Measurements from ENCODE around the gene PIH1D2.
A peak's percentile ranks its signal among the peaks of the same experiment; 100 is the strongest.
"Not testable (repeated sequence)": the region's sequence is repeated elsewhere in the genome, so short reads cannot be mapped to it uniquely, and the experiment has no call there.

The PIH1D2 gene, protein sequence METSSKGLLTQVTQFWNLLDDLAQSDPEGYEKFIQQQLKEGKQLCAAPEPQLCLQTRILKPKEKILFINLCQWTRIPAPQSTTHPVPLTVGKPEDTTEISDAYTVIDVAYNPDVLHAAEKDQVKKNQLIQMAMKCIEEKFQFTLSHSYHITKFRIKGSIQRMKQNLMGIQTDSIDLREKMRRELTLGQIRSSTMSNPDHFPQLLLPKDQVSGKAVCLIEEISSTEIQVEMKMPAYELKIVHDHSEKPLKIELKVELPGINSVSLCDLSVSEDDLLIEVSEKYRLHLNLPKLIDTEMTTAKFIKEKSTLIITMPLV

DNA sequence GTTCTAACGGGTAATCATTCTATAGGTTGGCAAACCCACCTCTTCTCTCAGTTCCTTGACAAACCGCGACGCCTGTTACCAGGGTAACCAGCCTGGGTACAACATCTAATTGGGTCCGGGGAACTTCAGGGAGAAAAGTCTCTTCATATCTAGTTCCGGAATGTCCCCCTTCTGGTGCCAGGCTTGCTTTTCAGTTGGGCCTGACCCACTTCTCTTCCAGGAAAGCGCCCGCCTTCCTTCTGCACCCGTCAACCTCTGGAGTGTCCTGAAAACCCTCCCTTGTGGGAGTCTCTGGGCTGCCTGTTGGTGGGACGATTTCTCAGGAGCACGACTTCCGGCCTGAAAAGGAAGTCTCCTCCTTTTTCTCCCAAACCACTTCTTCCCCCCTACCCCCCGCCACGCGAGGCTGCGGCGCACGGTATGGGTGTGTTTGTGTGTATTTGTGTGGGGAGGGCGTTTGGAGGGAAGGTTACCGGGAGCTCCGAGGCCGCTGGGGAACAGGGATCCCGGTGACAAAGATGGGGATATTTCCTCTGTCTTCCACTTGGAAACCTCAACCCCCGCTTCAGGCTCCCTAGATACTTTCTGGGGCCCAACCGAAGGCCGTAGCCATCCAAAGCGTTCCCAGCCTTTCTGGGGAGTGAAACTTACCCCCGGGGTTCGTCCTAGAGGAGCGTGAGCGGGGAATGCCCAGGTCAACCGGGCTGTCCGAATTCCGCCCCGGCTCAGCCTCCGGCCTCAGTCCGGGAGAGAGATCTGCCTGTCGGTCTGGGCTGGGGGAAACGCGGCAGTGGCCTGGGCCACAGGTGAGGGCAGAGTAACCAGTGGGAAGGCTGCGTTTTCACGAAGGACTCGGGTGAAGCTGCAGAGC, at the start of gene PIH1D2, which contains the start of gene NKAPD1:
Gene PIH1D2 (minus strand): TSS at position 77 of the 871 bp plus-strand sequence. CDS start 843 bp downstream, outside the sequence.
Gene NKAPD1 (plus strand): TSS at position 359 of the 871 bp plus-strand sequence. CDS start 1,276 bp downstream, outside the sequence.
- peak; percentile 58 to 72 for DNase-seq (ENCODE audit: low read depth in 2 of 2)

- no peak for DNase-seq (ENCODE audit: low read depth in 2 of 2)
Measured at GRCh38 chr11:112123129-112123528, 49.3 kb upstream of the PIH1D2 start.

DNA sequence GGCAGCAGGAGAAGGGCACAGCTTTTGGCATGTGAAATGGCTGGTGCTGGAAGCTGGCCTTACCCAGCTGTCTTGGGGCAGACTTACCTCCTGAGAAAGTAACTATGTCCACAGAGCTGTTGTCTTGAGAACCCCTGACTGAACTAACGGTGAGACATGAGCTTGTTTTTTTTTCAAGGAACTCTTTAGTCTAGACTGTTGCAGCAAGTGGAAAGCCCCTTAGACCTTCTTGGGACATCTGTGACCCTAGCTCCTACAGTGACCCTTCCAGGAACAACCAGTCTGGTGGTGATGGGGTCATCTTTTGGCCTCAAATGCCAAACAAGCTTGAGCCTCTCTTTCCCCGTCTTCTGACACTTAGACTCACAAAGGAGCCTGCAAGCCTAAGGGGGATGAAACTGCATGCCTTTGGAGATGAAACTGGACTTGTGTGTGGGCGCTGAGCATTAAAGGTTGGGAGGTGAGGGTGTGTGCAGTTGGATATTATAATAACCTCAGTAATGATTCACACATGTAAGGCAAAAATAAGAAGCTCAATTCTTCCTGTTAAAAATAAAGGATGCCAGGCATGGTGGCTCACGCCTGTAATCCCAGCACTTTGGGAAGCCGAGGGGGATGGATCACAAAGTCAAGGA, 48.3 kb upstream of the PIH1D2 start:
- DNase-seq (ENCODE audit: low read depth in 2 of 2) = no peak

DNA sequence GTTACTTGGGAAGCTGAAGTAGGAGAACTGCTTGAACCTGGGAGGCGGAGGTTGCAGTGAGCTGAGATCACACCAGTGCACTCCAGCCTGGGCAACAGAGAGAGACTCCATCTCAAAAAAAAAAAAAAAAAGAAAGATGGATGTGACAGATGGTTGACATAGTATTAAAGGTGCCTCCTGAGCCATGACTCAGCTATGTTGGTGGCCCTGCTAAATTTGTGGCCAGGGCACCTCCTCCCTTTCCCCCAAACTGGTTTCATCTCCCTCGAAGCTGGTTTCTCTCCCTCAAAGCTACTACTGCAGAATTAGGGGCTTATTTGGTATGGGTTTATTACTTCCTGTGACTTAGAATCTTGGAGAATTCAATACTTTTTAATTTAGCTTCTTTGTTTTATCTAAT, 44.4 kb upstream of the PIH1D2 start:
- no peak for DNase-seq (ENCODE audit: low read depth in 2 of 2)

DNA sequence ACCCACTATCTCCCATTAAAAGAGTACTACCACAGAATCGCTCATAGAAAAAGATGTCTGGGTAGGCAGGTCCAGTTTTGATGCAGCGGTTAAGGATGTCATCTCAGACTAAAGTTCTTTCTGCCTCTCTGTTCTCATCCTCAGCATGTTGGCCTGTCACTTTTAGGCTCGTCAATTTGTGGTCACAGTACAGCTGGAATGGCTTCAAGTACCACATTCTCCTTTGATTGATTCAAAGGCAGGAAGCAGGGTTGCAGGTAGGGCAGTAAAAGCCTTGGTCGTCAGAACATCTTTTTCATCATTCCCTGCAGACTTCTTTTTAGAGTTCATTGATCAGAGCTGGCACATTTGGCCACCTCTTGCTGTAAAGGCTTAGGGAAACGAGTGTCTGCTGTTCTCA, 41.6 kb upstream of the PIH1D2 start:
- DNase-seq (ENCODE audit: low read depth in 2 of 2) = no peak

GRCh38 chr11:112114460-112114859, 40.6 kb upstream of the PIH1D2 start:
- DNase-seq (ENCODE audit: low read depth in 2 of 2) = no peak

DNA sequence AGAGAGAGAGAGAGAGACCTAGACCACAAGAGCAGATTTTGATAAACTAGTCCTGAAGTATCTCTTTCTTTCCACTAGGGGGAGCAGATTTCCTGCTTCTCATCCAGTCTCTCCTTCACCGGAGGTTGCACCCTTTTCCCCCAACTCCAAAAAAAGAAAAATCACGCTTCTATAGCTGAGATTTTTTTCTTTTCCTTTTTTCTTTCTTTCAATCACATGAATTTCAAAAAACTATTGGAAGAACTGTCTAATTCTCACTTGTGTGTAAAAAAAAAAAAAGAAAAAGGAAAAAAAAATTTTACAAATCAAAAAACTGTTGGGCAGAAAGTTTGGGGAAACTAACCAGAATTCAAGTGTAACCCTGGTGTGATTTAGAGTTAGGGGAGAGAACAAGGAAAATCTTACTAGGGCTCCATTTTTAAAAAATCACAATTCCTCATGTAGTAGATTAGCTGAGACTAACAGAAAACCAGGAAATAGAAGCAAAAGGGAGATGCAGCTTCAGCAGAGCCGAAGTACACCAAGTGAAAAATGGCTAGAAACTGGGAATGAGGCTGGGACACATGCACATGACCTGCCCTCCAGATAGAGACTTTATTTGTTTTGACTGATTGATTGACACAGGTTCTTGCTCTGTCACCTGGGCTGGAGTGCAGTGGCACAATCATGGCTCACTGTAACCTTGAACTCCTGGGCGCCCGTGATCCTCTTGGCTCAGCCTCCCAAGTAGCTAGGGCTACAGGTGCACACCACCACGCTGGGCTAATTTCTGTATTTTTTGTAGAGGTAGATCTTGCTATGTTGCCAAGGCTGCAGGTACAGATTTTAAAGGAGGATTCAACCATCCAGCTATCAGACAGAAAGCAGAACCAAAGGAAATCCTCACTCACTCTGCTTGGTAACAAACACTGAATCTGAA, 40.0 kb upstream of the PIH1D2 start:
- no peak for DNase-seq (ENCODE audit: low read depth in 2 of 2)

DNA sequence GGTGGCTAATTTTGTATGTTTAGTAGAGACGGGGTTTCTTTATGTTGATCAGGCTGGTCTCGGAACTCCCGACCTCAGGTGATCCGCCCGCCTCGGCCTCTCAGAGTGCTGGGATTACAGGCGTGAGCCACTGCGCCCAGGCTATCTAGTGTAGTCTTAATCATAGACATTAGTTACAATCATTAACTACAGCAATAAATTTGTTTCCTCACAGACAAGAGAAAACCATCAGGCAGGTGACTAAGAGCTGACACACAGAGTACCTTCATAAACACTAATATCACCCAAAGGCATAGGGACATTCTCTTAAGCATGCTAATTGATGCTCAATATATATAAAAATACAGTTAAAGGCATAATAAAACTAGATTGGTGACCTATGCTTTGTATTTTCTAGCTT, 32.3 kb upstream of the PIH1D2 start:
- DNase-seq (ENCODE audit: low read depth in 2 of 2) = no peak

GRCh38 chr11:112103446-112103845, 29.6 kb upstream of the PIH1D2 start:
- DNase-seq (ENCODE audit: low read depth in 2 of 2) = no peak

DNA sequence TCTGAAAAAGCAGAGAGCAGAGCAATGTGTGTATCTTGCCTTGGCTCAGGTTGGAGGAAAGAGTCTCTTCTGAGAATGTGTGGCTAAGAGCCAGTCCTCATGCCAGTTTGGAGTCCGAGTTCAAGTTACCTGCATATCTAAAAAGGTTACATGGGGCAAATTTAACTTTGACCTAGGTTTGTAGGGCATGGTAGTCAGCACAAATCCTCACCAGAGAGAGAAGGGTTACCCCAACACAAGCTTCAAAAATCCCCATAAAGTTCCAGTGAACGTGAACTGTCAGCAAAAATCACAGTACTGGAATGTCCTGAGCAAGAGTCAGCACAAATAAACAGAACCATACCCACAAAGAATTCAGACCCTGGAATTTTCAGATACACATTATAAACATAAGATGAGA, 26.6 kb upstream of the PIH1D2 start:
- DNase-seq (ENCODE audit: low read depth in 2 of 2) = no peak

- DNase-seq (ENCODE audit: low read depth in 2 of 2) = no peak
Measured at GRCh38 chr11:112097734-112098528, 24.1 kb upstream of the PIH1D2 start.

GRCh38 chr11:112096194-112096593, 22.4 kb upstream of the PIH1D2 start:
- DNase-seq (ENCODE audit: low read depth in 2 of 2) = no peak

- not testable (repeated sequence) for DNase-seq (ENCODE audit: low read depth in 2 of 2)
Measured at GRCh38 chr11:112095302-112095701, 21.5 kb upstream of the PIH1D2 start.

DNA sequence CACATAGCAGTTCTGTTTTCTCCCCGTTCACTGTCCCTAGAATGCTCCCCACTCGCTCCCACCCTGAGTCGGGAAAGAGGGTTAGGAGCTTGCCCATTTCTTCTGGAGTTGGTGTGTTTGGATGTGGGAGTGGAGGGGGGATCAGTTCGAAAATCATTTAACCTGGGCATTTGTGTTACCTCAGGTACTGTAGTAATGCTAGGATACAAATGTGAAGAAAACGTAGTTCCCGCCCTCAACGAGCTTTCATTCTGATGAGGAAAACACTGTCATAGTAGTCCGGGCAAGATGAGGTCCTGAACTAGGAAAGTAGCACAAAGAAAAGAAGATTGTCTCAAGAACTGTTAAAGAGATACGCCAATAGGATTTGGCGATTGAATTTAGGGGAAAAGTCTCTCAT, 13.4 kb upstream of the PIH1D2 start:
- DNase-seq (ENCODE audit: low read depth in 2 of 2) = no peak

DNA sequence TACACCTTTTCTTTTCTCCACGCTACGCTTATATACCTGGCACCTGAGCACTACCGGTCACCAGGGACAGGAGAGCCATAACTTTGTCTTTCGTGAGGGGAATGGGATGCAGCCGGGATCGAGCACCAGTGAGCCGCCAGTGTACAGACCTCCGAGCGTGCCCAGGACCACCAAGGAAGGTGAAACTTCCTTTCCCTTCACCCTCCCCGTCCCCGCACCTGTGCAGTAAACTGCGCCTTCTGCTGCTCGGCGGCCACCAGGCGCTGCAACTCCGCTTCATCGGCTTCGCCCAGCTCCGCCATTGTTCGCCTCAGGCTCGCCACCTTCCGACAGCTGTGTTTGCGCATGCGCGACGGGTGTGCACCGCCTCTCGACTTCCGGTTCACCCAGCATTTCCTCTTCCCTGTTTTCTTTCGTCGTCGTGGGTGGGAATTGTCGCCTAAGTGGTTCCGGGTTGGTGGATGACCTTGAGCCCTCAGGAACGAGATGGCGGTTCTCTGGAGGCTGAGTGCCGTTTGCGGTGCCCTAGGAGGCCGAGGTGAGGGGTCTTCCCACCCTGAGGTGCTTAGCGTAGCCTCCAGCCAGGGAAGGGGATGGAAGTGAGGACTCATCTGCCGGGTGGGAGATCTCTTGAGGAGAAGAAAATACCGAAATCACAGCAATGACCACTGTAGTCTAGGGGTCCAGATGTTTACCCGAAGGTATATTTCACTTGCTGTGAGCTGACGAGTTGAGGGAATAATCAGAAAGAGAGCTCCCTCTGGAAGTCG, 12.8 kb upstream of the PIH1D2 start, which contains the start of the genes SDHD and TIMM8B:
Gene SDHD (plus strand): TSS at position 452 of the 770 bp plus-strand sequence. CDS start 35 bp downstream, at position 487.
Gene TIMM8B (minus strand): TSS at position 335 of the 770 bp plus-strand sequence. CDS start 33 bp downstream, at position 302.
- DNase-seq (ENCODE audit: low read depth in 2 of 2) = peak; percentile 89 to 91

DNA sequence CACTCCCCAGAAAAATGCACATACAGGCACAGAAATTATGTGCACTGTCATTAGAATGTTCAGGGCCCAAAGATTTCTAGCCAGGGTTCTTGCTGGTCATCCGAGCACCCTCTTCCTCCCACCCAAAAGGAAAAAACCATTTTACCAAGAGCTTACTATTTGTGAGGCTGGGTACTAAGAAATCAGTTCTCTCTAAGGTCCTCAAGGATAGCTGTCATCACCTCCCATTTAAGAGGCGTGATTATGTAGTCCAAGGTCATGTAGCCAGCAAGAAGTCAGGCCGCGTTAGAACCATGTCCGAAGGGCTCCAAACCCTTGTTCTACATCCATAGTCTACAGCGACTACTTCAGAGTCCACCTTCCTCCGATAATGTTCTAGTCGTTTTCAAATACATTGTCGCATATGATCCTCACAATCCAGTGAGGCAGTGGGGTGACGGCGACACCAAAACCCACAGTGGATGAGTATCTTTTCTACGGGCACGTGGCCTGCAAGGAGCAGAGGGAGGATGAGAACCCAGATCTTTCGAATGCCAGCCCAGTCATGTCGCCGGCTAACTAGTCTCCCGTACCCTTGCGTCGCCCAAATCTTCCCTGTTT, 12.1 kb upstream of the PIH1D2 start:
- peak in 1 of 2 donors; percentile 2 for DNase-seq (ENCODE audit: low read depth in 2 of 2)

DNA sequence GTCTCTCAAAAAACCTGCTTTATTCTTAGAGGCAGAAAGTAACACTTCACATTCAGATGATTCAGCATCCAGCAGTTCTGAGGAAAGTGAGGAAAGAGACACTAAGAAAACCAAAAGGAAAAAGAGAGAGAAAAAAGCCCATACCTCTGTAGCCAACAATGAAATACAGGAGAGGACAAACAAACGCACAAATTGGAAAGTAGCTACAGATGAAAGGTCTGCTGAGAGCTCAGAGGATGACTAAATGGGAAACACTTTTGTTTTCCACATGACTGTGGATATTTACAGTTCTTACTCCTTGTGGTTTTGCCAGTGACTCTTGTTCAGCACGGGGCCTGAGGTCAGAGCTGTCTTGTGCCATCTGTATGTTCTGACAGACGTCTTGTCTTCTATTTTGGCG, 8.9 kb upstream of the PIH1D2 start:
- DNase-seq (ENCODE audit: low read depth in 2 of 2) = no peak

DNA sequence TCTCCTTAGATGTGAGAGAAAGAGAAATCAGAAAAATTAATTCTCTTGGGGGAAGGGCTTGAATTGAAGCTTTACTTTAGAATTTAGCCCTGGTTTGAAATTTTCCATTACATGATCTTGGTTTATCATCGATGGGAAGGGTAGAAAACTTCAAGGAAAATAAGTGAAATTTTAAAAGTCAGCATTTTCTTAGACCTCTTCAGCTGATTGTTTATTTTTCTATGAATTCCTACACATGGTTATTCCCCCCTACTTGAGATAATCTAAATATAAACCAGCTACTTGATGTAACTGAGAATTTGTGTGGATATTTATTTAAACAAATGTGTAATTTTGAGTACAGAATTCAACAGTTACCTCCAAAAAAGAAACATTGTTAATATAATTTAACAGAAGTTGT, 10.9 kb downstream of the PIH1D2 start:
- DNase-seq (ENCODE audit: low read depth in 2 of 2) = no peak

GRCh38 chr11:112058103-112058502, 15.7 kb downstream of the PIH1D2 start:
- DNase-seq (ENCODE audit: low read depth in 2 of 2) = no peak

All from stimulated activated CD8-positive, alpha-beta memory T cell treated with anti-CD3 and anti-CD28 coated beads, Interleukin-15, amount 100 ng/mL, for 4 hours (primary cell).